Measurements from ENCODE around the gene SIPA1L3. TPM values are rescaled to one million over a fixed set of nuclear protein-coding genes. Genes with fewer than 3 reads are reported as not detected.

The SIPA1L3 gene
- polyA plus RNA-seq, 2 of the 4 experiments (the other 2 are of a cell fraction): 28.9 to 50.6 TPM

DNA sequence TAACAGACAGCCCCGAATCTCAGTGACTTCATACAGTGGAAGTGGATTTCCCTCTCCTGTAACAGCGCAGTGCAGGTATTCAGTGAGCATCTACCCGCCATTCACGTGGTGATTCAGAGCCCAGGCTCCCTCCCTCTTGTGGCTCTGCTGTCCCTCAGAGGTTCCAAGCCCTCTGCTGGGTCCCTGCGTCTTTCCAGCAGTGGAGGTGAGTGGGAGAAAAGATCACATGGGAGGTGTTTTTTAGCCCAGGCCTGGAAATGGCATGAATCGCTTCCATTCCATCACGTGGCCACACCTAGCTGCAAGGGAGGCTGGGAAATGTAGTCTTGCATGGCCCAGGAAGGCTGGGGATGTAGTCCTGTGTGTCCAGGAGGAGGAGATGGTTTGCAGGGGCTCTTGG lies 255.6 kb downstream of the SIPA1L3 start (continued):
- TF ChIP-seq, protein P1, sequence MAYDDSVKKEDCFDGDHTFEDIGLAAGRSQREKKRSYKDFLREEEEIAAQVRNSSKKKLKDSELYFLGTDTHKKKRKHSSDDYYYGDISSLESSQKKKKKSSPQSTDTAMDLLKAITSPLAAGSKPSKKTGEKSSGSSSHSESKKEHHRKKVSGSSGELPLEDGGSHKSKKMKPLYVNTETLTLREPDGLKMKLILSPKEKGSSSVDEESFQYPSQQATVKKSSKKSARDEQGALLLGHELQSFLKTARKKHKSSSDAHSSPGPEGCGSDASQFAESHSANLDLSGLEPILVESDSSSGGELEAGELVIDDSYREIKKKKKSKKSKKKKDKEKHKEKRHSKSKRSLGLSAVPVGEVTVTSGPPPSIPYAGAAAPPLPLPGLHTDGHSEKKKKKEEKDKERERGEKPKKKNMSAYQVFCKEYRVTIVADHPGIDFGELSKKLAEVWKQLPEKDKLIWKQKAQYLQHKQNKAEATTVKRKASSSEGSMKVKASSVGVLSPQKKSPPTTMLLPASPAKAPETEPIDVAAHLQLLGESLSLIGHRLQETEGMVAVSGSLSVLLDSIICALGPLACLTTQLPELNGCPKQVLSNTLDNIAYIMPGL (CRISPR knock-in tag; IDR thresholded peaks at IDR 0.05; ENCODE audit: borderline replicate concordance): 0 out of 2 replicates have a peak, but pooled peaks have one; percentile 19
- TF ChIP-seq, protein P2, sequence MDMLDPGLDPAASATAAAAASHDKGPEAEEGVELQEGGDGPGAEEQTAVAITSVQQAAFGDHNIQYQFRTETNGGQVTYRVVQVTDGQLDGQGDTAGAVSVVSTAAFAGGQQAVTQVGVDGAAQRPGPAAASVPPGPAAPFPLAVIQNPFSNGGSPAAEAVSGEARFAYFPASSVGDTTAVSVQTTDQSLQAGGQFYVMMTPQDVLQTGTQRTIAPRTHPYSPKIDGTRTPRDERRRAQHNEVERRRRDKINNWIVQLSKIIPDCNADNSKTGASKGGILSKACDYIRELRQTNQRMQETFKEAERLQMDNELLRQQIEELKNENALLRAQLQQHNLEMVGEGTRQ (IDR thresholded peaks at IDR 0.05): peak; percentile 32; the same call in 1 of the 2 replicates
- no peak; the same call in 1 of the 2 replicates for TF ChIP-seq HOXA7 (CRISPR knock-in tag; IDR thresholded peaks at IDR 0.05)
- no peak for TF ChIP-seq NFE2L2 (conservative IDR thresholded peaks at IDR 0.05; ENCODE audit: low read length)
- TF ChIP-seq TFCP2L1 (CRISPR knock-in tag; IDR thresholded peaks at IDR 0.05): no peak
- peak; percentile 45; the same call in 1 of the 2 replicates for TF ChIP-seq HEYL (CRISPR knock-in tag; IDR thresholded peaks at IDR 0.05)
- TF ChIP-seq CHD2 (IDR thresholded peaks at IDR 0.05; ENCODE audit: low read length, partially characterized antibody): no peak
- no peak for TF ChIP-seq RNF2 (IDR thresholded peaks at IDR 0.05; ENCODE audit: borderline replicate concordance, low read depth)
- peak; percentile 23; the same call in 1 of the 2 replicates for TF ChIP-seq POLR2AphosphoS2 (conservative IDR thresholded peaks at IDR 0.05; ENCODE audit: low read length)
- no peak for TF ChIP-seq FOXS1 (CRISPR knock-in tag; IDR thresholded peaks at IDR 0.05)
- TF ChIP-seq EHMT2 (IDR thresholded peaks at IDR 0.05; ENCODE audit: low read depth): no peak
- no peak for TF ChIP-seq MAFK (IDR thresholded peaks at IDR 0.05; ENCODE audit: partially characterized antibody)
- no peak for TF ChIP-seq EP300 (IDR thresholded peaks at IDR 0.05)
- 0 out of 2 replicates have a peak, but pooled peaks have one; percentile 28 for TF ChIP-seq EHF (CRISPR knock-in tag; IDR thresholded peaks at IDR 0.05)
- TF ChIP-seq FOSL2 (IDR thresholded peaks at IDR 0.05): 0 out of 2 replicates have a peak, but pooled peaks have one; percentile 9
- TF ChIP-seq FOSL2 (CRISPR knock-in tag; IDR thresholded peaks at IDR 0.05): peak; percentile 71
- TF ChIP-seq ZC3H11A (IDR thresholded peaks at IDR 0.05): no peak
- no peak for TF ChIP-seq SREBF2 (IDR thresholded peaks at IDR 0.05)
- TF ChIP-seq CEBPB (IDR thresholded peaks at IDR 0.05): no peak
- TF ChIP-seq NR3C1 (IDR thresholded peaks at IDR 0.05): no peak

- Histone ChIP-seq H3K4me2 (no peak overlapping the region), H3K9me3 (peaks cover 27% of the 10 kb centered on the region), H3K4me3 (no peak overlapping the region), H3K4me1 (no peaks in the 10 kb centered on the region), H3K27ac (no peak overlapping the region)
- FAIRE-seq (no peak), ATAC-seq (no peak), DNase-seq (ENCODE audit: low read depth in 1 of 2, low spot score in 1 of 2) (no peak)
- CTCF ChIA-PET: interaction anchor here (0.6 to 2.7 kb wide), 6 partner anchors 10 to 261 kb away, joined by 3 to 12 read pairs (median 4); no protein-coding TSS in a partner anchor
- POLR2A ChIA-PET: no interaction called here
- TF ChIP-seq EHF (CRISPR knock-in tag; IDR thresholded peaks at IDR 0.05): no peak
- 0 out of 5 replicates have a peak, but pooled peaks of 1 of the 2 experiments have one; percentile 11 for TF ChIP-seq JUN (IDR thresholded peaks at IDR 0.05)
- 95% methylated on average over 23 of the region's 23 CpGs for WGBS (ENCODE audit: missing lambda C conversion rate)
Observed at GRCh38 chr19:38163419-38164290, 256.6 kb downstream of the SIPA1L3 start.

DNA sequence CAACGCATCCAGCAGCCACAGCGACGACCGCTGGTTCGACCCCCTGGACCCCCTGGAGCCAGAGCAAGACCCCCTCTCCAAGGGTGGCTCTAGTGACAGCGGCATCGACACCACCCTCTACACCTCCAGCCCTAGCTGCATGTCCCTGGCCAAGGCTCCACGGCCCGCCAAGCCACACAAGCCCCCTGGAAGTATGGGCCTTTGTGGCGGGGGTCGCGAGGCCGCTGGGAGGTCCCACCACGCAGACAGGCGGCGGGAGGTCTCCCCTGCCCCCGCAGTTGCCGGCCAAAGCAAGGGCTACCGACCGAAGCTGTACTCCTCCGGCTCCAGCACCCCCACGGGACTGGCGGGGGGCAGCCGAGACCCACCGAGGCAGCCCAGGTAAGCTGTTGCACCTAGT lies 257.5 kb downstream of the SIPA1L3 start:
- no peak overlapping the region for H3K27ac ChIP-seq
- H3K4me2 ChIP-seq: no peak overlapping the region
- ATAC-seq (no peak; a peak in 1 of 6 replicates), DNase-seq (ENCODE audit: low read depth in 1 of 2, low spot score in 1 of 2) (no peak), FAIRE-seq (no peak)
- CTCF ChIA-PET: interaction anchor here (0.9 to 2.1 kb wide), 4 partner anchors 14 to 262 kb away, joined by 4 to 8 read pairs (median 6); no protein-coding TSS in a partner anchor
- H3K9me3 ChIP-seq: peaks cover 27% of the 10 kb centered on the region
- H3K4me3 ChIP-seq: no peak overlapping the region
- WGBS (ENCODE audit: missing lambda C conversion rate): 96% methylated on average over 25 of the region's 25 CpGs
- no peak for TF ChIP-seq NR3C1 (IDR thresholded peaks at IDR 0.05)
- no peak for TF ChIP-seq HEYL (CRISPR knock-in tag; IDR thresholded peaks at IDR 0.05)
- no peak for TF ChIP-seq BHLHE40 (IDR thresholded peaks at IDR 0.05; ENCODE audit: low read depth, low read length)
- no peak for TF ChIP-seq POLR2AphosphoS2 (conservative IDR thresholded peaks at IDR 0.05; ENCODE audit: low read length)
- no peak for TF ChIP-seq CEBPB (IDR thresholded peaks at IDR 0.05)
- no peak for TF ChIP-seq FOXS1 (CRISPR knock-in tag; IDR thresholded peaks at IDR 0.05)
- no peak for TF ChIP-seq POLR2A (IDR thresholded peaks at IDR 0.05; ENCODE audit: low read length)
- TF ChIP-seq, protein P2 (IDR thresholded peaks at IDR 0.05): no peak
- no peak for TF ChIP-seq RNF2 (IDR thresholded peaks at IDR 0.05; ENCODE audit: borderline replicate concordance, low read depth)
- no peak for TF ChIP-seq GATA3 (IDR thresholded peaks at IDR 0.05; ENCODE audit: borderline replicate concordance)
- TF ChIP-seq HDAC2 (IDR thresholded peaks at IDR 0.05): no peak
- TF ChIP-seq ATOH8 (CRISPR knock-in tag; IDR thresholded peaks at IDR 0.05; ENCODE audit: low read depth): no peak
- TF ChIP-seq PHF8 (IDR thresholded peaks at IDR 0.05; ENCODE audit: borderline replicate concordance, low read depth): no peak
- H3K4me1 ChIP-seq: no peaks in the 10 kb centered on the region
- POLR2A ChIA-PET: no interaction called here
